ENCODE data around the gene MOB1A.
"Not testable (repeated sequence)": the region's sequence is repeated elsewhere in the genome, so short reads cannot be mapped to it uniquely, and the experiment has no call there.

Gene MOB1A

DNA sequence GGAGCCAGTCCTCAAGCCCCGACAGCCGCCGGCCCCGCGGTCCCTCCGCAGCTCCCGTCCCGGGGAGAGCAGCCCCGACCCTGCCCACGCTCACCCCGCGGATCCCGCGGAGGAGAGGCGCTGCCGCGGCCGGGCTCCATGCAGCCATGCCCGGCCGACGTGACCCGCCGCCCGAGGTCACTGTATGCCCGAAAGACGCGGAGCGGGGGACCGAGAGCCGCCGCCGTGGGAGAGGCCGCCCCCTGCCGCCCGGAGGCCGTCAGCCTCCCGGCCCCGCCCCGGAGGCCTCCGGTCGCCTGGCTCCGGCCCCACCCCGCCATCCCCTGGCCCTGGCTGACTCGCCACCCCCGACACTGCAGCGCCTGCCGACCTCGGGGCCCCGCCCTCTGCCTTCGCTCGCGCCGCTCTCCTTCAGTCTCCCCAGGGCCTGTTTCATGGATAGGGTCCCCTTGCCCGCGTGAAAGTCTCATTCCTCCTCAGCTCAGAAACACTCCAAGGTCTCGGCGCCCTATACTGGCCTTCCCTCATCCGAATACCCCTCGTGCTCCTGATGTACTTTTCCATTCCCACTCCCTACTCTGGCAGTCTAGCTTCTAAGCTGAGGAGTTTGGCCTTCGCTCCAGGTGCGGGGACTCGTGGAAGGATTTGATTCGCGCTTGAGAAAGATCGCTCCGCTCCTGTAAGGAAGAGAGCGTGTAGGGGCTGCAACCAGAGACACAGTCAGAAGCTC lies 30.8 kb downstream of the MOB1A start, which contains the start of gene BOLA3:
Gene BOLA3, minus strand, starts transcription at position 186 of the 730 bp plus-strand sequence. Its CDS starts 38 bp downstream, at position 148.
- DNase-seq = peak; percentile 47

DNA sequence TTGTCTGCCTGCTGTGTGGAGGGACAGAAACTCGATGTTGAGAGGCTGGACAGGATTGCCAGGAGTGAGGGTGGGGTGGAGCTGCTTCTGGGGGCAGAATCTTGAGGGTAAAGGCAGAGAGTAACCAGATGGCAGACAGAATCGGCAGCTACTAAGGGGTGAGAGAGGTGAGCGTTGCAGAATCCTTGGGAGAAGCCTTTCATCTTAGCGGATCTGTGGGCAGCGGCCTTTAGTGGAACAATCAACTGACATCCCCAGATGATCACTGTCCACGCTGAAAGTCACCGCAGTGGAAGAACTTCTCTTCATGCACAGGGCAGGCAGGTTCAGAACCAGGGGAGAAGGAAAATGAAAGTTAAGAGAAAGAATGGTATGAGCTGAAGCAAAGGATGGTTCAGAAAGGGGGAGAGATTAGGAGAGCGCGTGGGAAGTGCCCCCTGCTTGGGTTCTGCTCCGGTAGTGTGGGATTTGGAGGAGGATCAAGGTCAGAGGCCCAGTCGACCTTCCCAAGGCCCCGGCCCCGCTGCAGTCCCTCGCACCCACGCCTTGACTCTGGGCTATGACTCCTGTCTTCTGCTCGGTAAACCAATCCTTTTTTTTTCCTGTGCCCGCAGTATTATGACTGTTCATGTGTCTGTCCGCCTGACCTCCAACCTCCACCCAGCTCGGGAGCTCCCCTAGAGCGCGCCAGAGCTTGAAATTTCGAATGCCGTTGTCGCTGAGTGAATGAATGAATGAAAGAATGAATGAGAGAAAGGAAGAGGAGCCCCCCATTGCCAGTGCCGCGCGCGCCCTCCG lies 31.6 kb downstream of the MOB1A start:
- no peak for DNase-seq

DNA sequence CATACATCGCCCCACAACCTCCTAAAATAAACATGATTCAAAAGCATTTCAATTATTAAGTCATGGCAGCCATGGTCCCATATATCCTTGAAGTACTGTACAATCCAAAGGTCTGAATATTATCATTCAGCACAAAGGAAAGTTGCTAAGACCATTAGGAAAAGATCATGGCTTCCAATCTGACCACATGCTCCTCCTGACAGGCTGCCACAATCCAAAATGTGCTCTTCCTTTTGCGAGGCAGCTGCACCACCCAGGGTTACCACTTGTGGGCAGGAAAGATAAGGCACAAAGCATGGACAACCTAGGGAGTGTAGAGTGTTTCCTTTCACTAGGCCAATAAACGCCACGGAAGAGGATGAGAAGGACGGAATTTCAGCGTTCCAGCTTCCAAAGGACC lies 36.3 kb downstream of the MOB1A start:
- no peak for DNase-seq

DNA sequence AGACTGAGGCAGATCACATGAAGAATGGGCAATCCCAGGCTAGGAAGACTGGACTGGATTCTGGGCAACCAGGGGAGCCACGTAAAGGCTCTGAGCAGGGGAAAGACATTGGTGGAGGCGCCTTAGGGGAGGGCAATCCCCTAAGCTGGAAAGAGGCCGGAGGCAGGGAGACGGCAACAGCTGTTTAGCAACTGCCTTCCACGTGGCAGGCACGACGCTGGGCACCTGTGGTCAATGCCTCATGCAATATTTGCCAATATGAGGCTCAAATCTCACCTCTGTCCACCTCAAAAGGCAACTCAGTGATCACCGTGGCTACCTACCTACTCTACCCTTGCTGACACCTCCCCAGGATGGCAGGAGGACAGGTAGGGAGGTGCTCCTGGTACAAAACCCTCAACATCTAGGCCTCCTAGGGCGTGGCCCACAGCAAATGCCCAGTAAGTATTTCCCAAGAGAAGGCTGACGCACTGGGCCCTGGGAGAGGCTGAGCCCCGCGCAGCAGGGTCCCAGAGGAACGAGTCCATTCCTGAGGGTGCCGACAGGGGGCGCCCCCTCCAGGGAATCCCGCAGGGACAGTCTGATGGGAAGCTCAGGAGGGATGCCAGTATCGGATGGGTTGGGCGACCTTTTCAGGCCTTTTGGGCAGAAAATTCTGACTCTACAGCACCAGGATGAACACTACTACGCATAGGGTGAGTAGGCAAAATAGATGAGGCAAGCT lies 39.9 kb downstream of the MOB1A start:
- DNase-seq = no peak

DNA sequence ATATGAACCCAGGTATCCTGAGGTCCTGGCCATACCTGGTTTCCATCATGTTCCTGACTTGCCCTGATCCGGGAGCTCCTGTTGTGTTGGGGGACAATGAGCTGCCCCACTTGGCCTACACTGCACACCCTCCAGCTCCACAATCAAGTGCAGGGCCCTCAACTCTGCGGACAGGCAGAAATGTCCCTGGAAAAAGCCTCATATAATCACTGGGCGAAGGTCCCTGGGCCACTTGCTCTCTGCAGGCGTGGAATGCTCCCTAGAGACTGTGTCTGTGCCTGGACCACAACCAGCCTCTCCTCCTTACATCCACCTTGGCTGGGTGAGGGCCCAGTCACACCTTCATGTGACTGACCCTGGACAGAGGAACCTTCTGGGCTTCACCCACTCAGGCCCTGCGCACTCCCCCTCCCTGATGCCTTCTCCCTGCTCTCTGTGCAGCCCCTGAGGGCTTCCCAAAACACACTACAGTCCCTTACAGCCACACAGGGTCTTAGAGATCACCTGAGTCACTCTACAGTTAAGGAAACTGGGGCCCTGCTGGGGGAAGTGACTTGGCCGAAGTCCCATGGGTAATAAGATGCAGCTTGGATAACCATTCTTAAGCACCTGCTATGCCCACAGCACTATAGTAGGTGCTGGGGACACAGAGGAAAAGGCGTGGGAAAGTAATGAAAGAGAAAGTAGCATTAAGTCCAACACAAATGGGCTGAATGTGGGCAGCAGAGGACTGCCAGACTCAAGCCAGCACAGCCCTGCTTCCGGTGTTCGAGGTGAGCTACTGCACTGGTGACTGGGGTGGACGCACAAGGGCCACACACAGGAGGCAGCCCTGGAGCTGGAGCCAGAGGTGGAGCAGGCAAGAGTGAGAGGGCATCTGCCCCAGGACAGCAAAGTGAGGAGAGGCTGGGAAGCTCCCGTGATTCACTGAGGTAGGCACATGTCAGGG lies 40.8 kb downstream of the MOB1A start:
- no peak for DNase-seq

DNA sequence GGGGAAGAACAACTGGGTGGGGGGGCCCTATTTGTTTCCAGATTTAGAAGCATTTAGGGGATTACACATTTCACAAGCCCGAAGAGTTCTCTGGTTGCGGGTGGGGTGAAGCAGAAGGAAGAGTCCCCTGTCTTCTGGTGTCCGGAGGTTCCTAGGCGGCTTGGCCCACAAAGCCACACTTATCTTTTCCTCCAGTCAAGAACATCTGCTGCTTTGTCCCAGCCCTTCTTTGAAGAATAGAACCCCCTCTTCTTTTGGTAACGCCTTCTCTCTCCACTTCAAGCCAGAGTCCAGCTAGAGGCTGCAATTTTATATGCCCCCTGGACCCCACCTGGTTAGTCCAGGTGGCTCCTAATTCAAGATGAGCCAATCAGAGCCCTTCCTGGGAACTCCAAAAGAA lies 46.8 kb downstream of the MOB1A start:
- no peak for DNase-seq

DNA sequence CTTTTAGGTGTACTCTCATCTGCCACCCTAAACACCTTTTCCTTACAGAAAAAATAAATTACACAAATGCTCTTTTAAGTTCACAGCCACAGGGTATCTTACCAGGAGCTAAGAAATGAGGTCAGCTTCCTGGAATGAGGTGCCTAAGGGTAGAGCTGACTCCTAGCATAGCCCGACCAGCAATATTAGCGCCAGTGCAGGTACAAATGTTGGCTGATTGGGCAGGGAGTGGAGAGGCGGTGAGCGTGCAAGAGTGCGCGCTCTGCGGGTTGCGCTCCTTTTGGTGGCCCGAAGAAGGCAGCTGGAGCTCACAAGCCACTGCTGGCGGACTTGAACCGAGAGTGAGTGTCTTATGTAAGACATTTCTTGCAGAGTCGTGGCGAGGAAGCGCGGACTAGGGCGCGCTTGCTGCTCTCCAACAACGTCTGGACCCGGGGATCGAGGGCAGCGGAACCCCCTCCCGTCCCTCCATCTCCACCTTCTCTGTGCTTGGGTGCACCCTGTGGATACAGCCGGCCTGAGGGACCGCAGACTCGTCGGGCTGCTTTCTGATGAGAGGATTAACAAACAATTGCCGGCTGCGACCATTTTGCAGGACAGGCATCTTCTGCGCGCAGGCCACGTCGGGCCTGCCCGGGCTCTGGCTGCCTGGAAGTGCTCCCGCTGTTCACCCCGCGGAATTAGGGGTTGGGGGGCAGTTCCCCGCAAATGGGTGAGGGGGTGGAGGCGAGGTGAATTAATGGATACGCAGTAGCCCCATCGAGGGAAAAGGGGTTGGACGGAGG lies 48.3 kb downstream of the MOB1A start:
- DNase-seq = no peak

DNA sequence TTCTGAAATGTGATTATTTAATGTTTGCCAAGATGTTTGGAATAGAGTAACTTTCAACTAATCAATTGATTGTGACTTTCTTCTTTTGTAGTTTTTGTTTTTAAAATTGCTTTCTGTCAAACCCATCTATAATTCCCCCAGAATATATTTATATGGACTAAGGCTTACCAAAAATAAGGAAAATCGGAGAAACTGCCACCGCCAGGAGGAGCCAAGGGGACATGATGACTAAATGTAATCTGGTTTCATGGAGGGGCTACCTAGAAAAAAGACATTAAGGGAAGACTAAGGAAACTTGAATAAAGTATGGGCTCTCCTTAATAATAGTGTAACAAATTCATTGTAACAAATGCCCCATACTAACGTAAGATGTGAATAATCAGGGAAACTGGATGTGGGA lies 50.5 kb downstream of the MOB1A start:
- no peak for DNase-seq

DNA sequence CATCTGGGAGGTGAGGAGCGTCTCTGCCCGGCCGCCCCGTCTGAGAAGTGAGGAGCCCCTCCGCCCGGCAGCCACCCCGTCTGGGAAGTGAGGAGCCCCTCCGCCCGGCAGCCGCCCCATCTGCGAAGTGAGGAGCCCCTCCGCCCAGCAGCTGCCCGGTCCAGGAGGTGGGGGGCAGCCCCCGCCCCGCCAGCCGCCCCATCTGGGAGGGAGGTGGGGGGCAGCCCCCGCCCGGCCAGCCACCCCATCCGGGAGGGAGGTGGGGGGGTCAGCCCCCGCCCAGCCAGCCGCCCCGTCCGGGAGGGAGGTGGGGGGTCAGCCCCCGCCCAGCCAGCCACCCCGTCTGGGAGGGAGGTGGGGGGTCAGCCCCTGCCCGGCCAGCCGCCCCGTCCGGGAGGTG lies 54.7 kb downstream of the MOB1A start:
- DNase-seq = not testable (repeated sequence)

DNA sequence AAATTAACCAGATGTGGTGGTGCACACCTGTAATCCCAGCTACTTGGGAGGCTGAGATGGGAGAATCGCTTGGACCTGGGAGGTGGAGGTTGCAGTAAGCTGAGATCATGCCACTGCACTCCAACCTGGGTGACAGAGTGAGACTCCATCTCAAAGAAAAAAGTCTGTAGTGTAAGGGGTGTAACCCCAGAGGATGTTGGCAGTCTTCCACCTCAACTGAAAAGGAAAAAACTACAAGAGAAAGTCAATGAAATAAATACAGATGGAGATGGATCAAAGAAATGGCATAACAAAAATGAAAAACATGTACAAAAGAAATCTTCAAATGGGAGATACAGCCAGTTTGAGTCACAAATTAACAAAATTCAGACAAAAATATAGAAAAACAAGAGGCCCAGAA lies 56.8 kb downstream of the MOB1A start:
- not testable (repeated sequence) for DNase-seq

DNA sequence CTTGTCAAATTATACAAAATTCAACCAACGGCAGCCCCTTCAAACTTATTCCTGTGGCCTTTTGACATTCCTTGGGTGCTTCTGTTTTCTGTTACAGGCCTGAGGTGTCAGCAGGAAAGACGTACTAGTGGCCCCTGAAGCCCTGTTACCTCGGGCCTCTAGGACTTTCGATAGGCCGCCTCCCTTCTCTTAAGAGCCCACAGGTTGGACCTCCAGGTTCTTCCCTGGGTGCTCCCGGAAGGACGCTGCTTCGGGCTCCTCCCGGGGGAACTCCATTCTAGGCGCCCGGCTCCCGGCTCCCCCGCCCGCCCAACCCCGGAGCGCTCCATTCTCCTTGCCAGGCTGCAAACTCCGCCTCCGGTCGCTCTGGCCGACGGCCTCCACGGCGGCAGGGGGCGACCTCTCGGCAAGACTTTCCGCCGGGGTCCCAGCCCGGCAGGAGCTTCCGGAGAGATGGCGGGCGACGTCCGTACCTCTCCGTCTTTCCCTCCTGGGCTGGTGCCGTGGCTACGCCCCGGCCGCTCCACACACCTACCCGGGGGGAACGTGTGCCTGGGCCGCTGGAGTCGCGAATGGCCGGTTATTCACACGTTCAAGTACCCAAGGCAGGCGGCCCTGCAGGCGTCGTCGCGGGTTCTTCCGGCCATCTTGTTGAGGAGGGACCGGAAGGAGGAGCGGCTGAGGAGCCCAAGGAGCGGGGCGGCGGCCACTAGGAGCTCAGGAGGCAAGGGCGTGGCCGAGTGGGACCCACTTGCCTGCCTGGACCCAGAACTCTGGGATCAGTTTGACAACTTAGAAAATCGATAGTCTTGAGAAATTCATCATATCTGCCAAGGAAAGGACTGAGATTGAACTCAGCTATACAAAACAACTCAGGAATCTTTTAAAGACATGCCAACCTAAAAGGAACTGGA lies 58.5 kb downstream of the MOB1A start:
- peak; percentile 47 for DNase-seq

DNA sequence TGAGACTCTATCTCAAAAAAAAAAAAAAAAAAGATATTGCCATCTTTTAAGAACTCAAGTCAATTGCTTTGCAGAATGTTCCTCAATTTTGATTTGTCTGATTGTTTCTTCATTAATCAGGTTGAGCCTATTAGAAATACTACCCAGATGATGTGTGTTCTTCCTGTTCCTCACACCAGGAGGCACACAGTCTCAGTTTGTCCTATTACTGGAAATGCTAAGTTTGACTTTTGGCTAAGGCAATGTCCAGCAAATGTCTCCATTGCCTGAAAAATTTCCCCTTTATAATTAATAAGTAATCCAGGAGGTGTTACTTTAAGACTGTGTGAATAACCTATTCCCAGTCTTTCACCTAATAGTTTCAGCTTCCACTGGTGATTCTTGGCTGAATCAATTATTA lies 59.3 kb downstream of the MOB1A start:
- no peak for DNase-seq

DNA sequence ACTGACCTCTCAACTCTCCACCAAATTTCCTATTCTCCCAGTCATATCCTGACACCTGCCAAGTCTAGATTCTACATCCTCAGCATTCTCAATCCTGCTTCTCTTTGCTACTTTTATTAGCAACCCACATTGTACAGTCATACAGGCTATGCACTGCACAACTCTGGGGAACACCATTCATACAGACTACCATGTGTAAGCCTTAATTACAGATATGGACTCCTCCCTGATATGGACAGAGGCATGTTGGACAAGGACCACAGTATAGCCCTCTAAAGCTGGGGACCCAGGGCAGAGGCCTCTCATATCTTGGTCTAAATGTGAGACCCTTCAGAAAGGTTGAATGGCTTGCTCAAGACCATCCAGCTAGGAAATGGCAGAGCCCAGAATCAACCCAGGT lies 67.3 kb downstream of the MOB1A start:
- no peak for DNase-seq

DNA sequence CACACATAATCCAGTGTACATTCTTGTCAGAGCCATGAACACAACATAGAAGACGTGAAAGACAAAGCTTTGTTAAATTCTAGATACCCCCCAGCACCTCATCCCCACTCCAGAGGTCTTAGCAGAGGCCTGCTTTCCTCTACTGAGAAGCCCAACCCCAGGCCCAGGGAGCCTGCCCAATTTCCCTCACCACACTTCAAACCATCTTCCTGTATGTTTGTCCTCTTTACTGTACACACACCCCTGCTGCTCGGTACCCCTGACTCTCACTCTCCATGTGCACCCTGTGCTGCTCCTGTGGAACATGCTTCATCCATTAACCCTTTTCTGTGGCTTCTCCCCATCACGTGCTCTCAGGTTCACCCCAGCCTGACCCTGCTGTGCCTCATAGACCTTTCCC lies 68.1 kb downstream of the MOB1A start:
- DNase-seq = no peak

DNA sequence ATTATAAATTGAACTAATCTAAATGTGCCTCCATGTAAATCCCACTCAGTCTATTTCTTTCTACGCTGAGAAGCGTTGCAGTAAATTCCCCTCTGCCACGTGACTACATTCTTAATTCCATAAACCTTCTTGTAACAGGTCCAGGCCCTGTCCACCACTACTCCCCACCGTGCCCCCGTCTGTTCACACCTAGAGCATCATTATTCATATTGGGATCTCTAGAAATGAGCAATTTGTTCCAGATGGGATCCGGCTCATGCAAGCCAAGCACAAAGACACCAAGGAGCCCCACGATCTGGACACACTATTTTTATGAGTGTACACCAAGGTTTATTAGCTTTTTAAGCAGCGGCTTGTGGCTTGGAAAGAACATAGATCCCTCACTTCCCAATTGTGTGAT lies 69.1 kb downstream of the MOB1A start:
- no peak for DNase-seq

DNA sequence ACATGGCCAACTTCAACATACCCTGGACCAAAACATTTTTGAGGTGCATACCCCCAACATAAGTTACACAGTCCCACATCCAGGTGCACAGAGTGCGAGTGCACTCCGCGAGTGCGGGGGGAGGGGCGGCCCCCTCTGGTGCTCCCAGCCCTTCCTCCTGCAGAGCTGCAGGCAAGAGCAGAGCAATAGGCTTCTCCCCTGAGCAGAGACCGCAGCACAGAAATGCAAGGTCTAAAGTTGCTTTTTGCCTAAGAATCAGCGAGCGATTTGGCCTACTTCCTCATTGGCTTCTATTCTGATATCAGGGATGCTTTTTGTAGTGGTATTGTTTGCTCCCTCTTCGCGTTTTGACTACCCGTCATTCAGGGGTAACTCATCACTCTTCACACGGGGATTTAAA lies 71.6 kb downstream of the MOB1A start:
- DNase-seq = no peak

DNA sequence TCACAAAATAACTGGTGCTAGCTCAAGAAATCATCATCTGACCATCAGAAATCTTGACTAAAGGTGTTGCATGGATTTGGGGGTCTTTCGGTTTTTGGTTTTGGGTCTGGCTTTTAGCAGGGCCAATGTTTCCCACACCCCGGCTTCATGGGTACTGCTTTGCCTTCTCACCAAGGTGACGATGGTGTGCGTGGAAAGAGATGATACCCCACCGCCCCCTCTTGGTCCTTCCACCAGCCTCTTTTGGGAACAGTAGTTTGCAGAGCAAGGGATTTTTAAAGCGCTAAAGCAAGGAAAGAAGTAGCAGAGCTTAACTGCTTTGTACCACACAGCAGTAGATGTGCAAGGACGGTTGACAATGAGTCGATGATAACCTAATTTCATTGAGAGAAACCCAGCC lies 73.3 kb downstream of the MOB1A start:
- DNase-seq = no peak

DNA sequence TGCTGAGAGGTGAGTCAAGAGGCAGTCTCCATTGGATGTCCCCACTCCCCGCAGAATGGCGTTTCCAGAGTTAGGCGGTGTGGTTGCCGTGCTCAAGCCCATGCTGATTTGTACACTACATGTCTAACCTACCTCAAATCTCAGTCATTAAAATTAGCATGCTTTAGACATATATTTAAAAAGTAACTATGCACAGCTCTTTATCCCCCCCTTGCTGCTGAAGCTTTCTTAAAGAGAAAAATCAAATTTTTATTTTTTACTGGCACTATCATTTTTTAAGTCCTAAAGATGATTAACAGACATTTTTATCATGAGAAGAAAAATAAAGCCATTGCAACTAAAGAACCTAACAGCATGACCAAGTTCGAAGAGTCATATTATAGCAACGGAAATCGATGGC lies 73.8 kb downstream of the MOB1A start:
- no peak for DNase-seq

DNA sequence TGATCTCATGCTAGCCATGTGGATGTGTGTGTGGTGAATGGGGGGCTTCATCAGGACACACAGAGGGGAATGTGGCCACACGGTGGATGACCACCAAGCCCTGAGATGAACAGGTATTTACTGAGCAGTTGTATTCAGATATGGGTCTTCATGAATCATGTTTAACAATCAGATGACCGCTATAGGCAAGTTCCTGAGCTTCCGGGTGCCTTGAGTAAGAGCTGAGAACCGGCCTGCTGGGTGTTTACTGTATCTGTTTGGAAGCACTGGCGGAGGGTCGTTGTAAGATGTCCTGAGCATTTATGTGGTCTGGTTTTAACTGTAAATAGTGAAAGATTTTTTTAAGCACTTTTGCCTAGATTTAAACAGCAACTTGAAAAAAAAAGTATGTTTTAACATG lies 74.9 kb downstream of the MOB1A start:
- DNase-seq = no peak
